ENCODE measurements around the gene TTBK1. TPM values are rescaled to one million over a fixed set of nuclear protein-coding genes. Genes with fewer than 3 reads are reported as not detected.

TTBK1 gene
- total RNA-seq, 1 experiment from 2014 or later = 0.68 TPM

DNA sequence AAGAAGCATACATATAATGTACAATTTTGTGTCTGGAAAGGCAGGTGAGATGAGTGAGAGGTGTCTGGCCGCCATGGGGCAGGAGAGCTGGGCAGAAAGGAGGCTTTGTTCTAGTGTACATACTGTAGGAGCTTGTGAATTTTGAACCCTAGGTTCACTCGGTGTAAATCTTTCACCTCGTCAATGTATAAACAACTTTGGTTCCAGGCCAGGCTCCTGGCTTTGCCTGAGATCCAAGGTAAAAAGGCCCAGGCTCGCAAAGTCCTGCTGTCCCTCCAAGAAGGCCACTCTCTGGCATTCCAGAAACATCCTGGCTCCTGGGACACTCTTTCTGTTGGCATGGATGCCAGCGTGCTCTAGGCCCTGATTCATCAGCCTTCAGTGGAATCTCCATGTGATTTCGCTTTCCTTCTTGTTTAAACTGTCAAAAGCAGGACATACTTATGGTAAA lies 47.6 kb downstream of the TTBK1 start:
- no peaks in the 10 kb centered on the region for H3K36me3 Mint-ChIP-seq
- H3K4me1 Mint-ChIP-seq = peaks cover 7% of the 10 kb centered on the region
- peaks cover 14% of the 10 kb centered on the region for H3K27me3 Mint-ChIP-seq (ENCODE audit: low read depth)
- ChIA-PET POLR2A (no interaction called here), CTCF (no interaction called here)
- TF ChIP-seq, protein P1, sequence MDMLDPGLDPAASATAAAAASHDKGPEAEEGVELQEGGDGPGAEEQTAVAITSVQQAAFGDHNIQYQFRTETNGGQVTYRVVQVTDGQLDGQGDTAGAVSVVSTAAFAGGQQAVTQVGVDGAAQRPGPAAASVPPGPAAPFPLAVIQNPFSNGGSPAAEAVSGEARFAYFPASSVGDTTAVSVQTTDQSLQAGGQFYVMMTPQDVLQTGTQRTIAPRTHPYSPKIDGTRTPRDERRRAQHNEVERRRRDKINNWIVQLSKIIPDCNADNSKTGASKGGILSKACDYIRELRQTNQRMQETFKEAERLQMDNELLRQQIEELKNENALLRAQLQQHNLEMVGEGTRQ (CRISPR knock-in tag; IDR thresholded peaks at IDR 0.05) = no peak
- no peak for TF ChIP-seq ARID4B (CRISPR knock-in tag; IDR thresholded peaks at IDR 0.05; ENCODE audit: borderline replicate concordance)
- no peak for TF ChIP-seq PRRX2 (CRISPR knock-in tag; IDR thresholded peaks at IDR 0.05)
- TF ChIP-seq ZBTB43 (CRISPR knock-in tag; IDR thresholded peaks at IDR 0.05) = no peak
- TF ChIP-seq ZNF317 (CRISPR knock-in tag; IDR thresholded peaks at IDR 0.05; ENCODE audit: borderline replicate concordance, low read depth) = no peak
- TF ChIP-seq ETV6 (CRISPR knock-in tag; IDR thresholded peaks at IDR 0.05) = no peak
- TF ChIP-seq ZNF512 (CRISPR knock-in tag; IDR thresholded peaks at IDR 0.05; ENCODE audit: borderline replicate concordance) = no peak
- no peak for TF ChIP-seq MXD4 (CRISPR knock-in tag; IDR thresholded peaks at IDR 0.05; ENCODE audit: borderline replicate concordance)
- no peak for TF ChIP-seq MLX (CRISPR knock-in tag; IDR thresholded peaks at IDR 0.05)
- TF ChIP-seq, protein P2, sequence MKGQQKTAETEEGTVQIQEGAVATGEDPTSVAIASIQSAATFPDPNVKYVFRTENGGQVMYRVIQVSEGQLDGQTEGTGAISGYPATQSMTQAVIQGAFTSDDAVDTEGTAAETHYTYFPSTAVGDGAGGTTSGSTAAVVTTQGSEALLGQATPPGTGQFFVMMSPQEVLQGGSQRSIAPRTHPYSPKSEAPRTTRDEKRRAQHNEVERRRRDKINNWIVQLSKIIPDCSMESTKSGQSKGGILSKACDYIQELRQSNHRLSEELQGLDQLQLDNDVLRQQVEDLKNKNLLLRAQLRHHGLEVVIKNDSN (CRISPR knock-in tag; IDR thresholded peaks at IDR 0.05) = no peak
- TF ChIP-seq ZNF219 (CRISPR knock-in tag; IDR thresholded peaks at IDR 0.05; ENCODE audit: borderline replicate concordance) = no peak
- TF ChIP-seq NR1H2 (CRISPR knock-in tag; IDR thresholded peaks at IDR 0.05) = no peak
- no peak for TF ChIP-seq SP1 (CRISPR knock-in tag; conservative IDR thresholded peaks at IDR 0.05)
- TF ChIP-seq, protein P3, sequence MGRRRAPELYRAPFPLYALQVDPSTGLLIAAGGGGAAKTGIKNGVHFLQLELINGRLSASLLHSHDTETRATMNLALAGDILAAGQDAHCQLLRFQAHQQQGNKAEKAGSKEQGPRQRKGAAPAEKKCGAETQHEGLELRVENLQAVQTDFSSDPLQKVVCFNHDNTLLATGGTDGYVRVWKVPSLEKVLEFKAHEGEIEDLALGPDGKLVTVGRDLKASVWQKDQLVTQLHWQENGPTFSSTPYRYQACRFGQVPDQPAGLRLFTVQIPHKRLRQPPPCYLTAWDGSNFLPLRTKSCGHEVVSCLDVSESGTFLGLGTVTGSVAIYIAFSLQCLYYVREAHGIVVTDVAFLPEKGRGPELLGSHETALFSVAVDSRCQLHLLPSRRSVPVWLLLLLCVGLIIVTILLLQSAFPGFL (CRISPR knock-in tag; IDR thresholded peaks at IDR 0.05; ENCODE audit: borderline replicate concordance) = no peak
- TF ChIP-seq, protein P4, sequence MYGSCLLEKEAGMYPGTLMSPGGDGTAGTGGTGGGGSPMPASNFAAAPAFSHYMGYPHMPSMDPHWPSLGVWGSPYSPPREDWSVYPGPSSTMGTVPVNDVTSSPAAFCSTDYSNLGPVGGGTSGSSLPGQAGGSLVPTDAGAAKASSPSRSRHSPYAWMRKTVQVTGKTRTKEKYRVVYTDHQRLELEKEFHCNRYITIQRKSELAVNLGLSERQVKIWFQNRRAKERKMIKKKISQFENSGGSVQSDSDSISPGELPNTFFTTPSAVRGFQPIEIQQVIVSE (CRISPR knock-in tag; IDR thresholded peaks at IDR 0.05; ENCODE audit: borderline replicate concordance) = no peak
- no peak for TF ChIP-seq JAZF1 (CRISPR knock-in tag; IDR thresholded peaks at IDR 0.05)
- TF ChIP-seq IRF2 (CRISPR knock-in tag; IDR thresholded peaks at IDR 0.05; ENCODE audit: borderline replicate concordance, low read depth) = no peak
- TF ChIP-seq GABPB1 (CRISPR knock-in tag; IDR thresholded peaks at IDR 0.05) = no peak
- no peak for TF ChIP-seq SOX15 (CRISPR knock-in tag; IDR thresholded peaks at IDR 0.05)
- H3K9me3 Mint-ChIP-seq = no peaks in the 10 kb centered on the region
- DNase-seq (ENCODE audit: low spot score) (no peak), ATAC-seq (no peak)
- H3K4me3 Mint-ChIP-seq = no peak overlapping the region
- H3K27ac Mint-ChIP-seq = no peak overlapping the region

Data from WTC11 (cell line).